ENCODE measurements around the gene ZNF705A.

DNA sequence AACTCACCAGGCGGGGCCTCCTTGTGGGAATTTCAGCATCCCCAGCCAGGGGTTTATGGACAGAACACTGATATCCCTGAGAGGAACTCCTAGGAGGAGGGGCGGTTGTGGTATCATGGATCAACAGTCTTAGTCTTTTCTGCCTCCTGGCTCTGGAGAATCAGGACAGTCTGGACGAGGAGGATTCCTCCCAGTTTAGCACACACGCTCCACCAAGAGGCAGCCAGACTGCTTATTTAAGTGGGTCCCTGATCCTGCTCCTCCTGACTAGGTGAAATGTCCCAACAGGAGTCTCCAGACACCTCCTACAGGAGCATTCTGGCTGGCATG lies 10.4 kb upstream of the ZNF705A start:
- TF ChIP-seq, protein P1, sequence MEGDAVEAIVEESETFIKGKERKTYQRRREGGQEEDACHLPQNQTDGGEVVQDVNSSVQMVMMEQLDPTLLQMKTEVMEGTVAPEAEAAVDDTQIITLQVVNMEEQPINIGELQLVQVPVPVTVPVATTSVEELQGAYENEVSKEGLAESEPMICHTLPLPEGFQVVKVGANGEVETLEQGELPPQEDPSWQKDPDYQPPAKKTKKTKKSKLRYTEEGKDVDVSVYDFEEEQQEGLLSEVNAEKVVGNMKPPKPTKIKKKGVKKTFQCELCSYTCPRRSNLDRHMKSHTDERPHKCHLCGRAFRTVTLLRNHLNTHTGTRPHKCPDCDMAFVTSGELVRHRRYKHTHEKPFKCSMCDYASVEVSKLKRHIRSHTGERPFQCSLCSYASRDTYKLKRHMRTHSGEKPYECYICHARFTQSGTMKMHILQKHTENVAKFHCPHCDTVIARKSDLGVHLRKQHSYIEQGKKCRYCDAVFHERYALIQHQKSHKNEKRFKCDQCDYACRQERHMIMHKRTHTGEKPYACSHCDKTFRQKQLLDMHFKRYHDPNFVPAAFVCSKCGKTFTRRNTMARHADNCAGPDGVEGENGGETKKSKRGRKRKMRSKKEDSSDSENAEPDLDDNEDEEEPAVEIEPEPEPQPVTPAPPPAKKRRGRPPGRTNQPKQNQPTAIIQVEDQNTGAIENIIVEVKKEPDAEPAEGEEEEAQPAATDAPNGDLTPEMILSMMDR (IDR thresholded peaks at IDR 0.05) = no peak
- no peak for TF ChIP-seq POLR2A (IDR thresholded peaks at IDR 0.05)

Measured in right lobe of liver (tissue), 4 donors.